ENCODE data around the gene GUCA1A. TPM values are rescaled to one million over a fixed set of nuclear protein-coding genes. Genes with fewer than 3 reads are reported as not detected.

Gene GUCA1A
- total and polyA plus RNA-seq, 2 of the 4 experiments (the other 2 are of a cell fraction) = 0.18 to 0.32 TPM

GRCh38 chr6:42200035-42200434, 26.9 kb downstream of the GUCA1A start (continued):
- TF ChIP-seq CTCF (conservative IDR thresholded peaks at IDR 0.05; ENCODE audit: low read depth, low read length) = no peak
- no peak for TF ChIP-seq POLR2A (IDR thresholded peaks at IDR 0.05; ENCODE audit: low read depth, low read length)
- no peak for TF ChIP-seq SMC3 (IDR thresholded peaks at IDR 0.05; ENCODE audit: low read depth, low read length)

GRCh38 chr6:42201382-42201781, 28.2 kb downstream of the GUCA1A start:
- peak overlapping the region; percentile 41; the same call in 1 of the 2 replicates for H3K23ac ChIP-seq (ENCODE audit: low read depth, low read length)
- H3K4me1 ChIP-seq (ENCODE audit: control insufficient read depth, insufficient read depth, low read length) = peaks cover 27% of the 10 kb centered on the region
- in situ Hi-C loops (cut with MboI; ENCODE audit: low sequenced_read_pairs) = no loop called here
- no peak overlapping the region for H3K4me3 ChIP-seq (ENCODE audit: insufficient read depth, low read depth, low read length)
- H3K9me1 ChIP-seq (ENCODE audit: insufficient read depth, low read length) = peaks cover 23% of the 10 kb centered on the region
- peaks cover 5% of the 10 kb centered on the region; the same call in 1 of the 2 replicates for H3K36me3 ChIP-seq (ENCODE audit: control insufficient read depth, insufficient read depth, low read length)
- ChIA-PET POLR2A (ENCODE audit: unreplicated experiment) (interaction anchor here (0.6 kb wide), 1 partner anchor 243 kb away, joined by 8 read pairs; no protein-coding TSS in a partner anchor), CTCF (no interaction called here)
- no peak overlapping the region for H3K56ac ChIP-seq (ENCODE audit: extremely low read depth, insufficient read depth, low read length)
- no peak overlapping the region for H2AK9ac ChIP-seq (replicated peaks; ENCODE audit: low read depth, low read length, poor library complexity)
- peak overlapping the region; percentile 57; the same call in 1 of the 2 replicates for H3K27ac ChIP-seq (ENCODE audit: insufficient read depth, low read length)
- H3K9ac ChIP-seq (ENCODE audit: low read depth, low read length) = no peak overlapping the region
- peak overlapping the region; percentile 22; the same call in 1 of the 2 replicates for H2BK20ac ChIP-seq (ENCODE audit: low read depth, low read length)
- peak overlapping the region; percentile 32 to 50; a peak in 2 of 4 replicates for H4K8ac ChIP-seq (ENCODE audit: low read depth in 2 of 2, low read length in 2 of 2)
- WGBS, 2 experiments (ENCODE audit: extremely low coverage in 2 of 2, insufficient read length in 1 of 2) = no CpG with 5 or more reads among the region's 3 CpGs
- peak overlapping the region; percentile 50; the same call in 1 of the 2 replicates for H3K18ac ChIP-seq (ENCODE audit: low read depth, low read length)
- H4K91ac ChIP-seq (ENCODE audit: insufficient read depth, low read depth, low read length) = peak overlapping the region; percentile 45
- H3K4me2 ChIP-seq (ENCODE audit: low read depth, low read length) = no peak overlapping the region
- DNase-seq (peak; percentile 30), ATAC-seq (ENCODE audit: low read depth) (no peak)
- dilution Hi-C loops (cut with HindIII; ENCODE audit: low sequenced_read_pairs, unreplicated experiment) = no loop called here
- H3K14ac ChIP-seq (replicated peaks; ENCODE audit: low read depth, low read length) = peak overlapping the region; percentile 14; the same call in 1 of the 2 replicates
- no peaks in the 10 kb centered on the region for H3K27me3 ChIP-seq (ENCODE audit: control insufficient read depth, insufficient read depth, low read length)
- peak overlapping the region; percentile 40 for H2BK5ac ChIP-seq (ENCODE audit: low read depth, low read length, poor library complexity, severe bottlenecking)
- no peak overlapping the region for H2AFZ ChIP-seq (replicated peaks; ENCODE audit: low read length, poor library complexity)
- H3K79me1 ChIP-seq (ENCODE audit: low read depth in 1 of 2, low read length in 2 of 2) = peaks cover 0 to 27% of the 10 kb centered on the region in 2 experiments; a peak in 3 of 4 replicates
- peak overlapping the region; percentile 57 for H3K4ac ChIP-seq (ENCODE audit: low read depth, low read length)
- TF ChIP-seq ELK1 (IDR thresholded peaks at IDR 0.05; ENCODE audit: borderline replicate concordance, low read depth, low read length) (no peak), RAD21 (IDR thresholded peaks at IDR 0.05; ENCODE audit: low read length) (no peak), MAZ (IDR thresholded peaks at IDR 0.05; ENCODE audit: borderline replicate concordance, low read depth, low read length) (no peak), CHD1 (IDR thresholded peaks at IDR 0.05; ENCODE audit: low read depth, low read length) (no peak), MXI1 (IDR thresholded peaks at IDR 0.05; ENCODE audit: borderline replicate concordance, low read depth, low read length) (no peak), POLR2A (IDR thresholded peaks at IDR 0.05; ENCODE audit: low read depth, low read length) (no peak)
- H4K20me1 ChIP-seq (ENCODE audit: insufficient read depth, low read length) = no peaks in the 10 kb centered on the region; the same call in 1 of the 2 replicates
- H3K9me3 ChIP-seq (ENCODE audit: control insufficient read depth, insufficient read depth, low read length) = no peaks in the 10 kb centered on the region
- peak overlapping the region; percentile 61 for H2BK120ac ChIP-seq (ENCODE audit: low read depth, low read length)
- peak overlapping the region; percentile 47; the same call in 1 of the 2 replicates for H2AK5ac ChIP-seq (ENCODE audit: low read depth, low read length)
- intact Hi-C loops (cut with micrococcal nuclease) = no loop called here
- H4K5ac ChIP-seq (ENCODE audit: low read depth, low read length) = peak overlapping the region; percentile 65
- no TSS peak for BruUV-seq (replicated peaks)
- H2BK15ac ChIP-seq (ENCODE audit: low read depth, low read length) = peak overlapping the region; percentile 54

Data from IMR-90 (cell line).